Measurements from ENCODE around the gene MBD1.

MBD1 gene

GRCh38 chr18:50279752-50280151 is 1.6 kb downstream of the MBD1 start:
- DNase-seq (ENCODE audit: low read depth) = no peak
- no peak for TF ChIP-seq CTCF (IDR thresholded peaks at IDR 0.05; ENCODE audit: control insufficient read depth, extremely low read depth, insufficient read depth)
- peak overlapping the region; percentile 99 for H3K4me3 ChIP-seq (ENCODE audit: low read depth, low read length)

DNA sequence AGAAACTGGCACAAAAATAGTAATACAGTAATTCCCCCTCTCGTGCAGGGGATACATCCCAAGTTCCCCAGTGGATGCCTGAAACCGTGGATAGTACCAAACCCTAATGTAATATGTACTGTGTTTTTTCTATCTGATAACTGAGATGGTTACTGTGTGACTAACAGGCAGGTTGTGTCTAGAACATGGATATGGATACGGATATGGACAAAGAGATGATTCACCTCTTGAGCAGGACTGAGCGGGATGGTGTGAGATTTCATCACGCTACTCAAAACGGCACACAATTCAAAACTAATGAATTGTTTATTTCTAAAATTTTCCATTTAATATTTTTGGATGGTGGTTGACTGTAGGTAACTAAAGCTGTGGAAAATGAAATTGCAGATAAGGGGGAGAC is 3.4 kb downstream of the MBD1 start:
- no peak for TF ChIP-seq CTCF (IDR thresholded peaks at IDR 0.05; ENCODE audit: control insufficient read depth, extremely low read depth, insufficient read depth)
- H3K4me3 ChIP-seq (ENCODE audit: low read depth, low read length) = no peak overlapping the region
- DNase-seq (ENCODE audit: low read depth) = no peak

- no peak overlapping the region for H3K4me3 ChIP-seq (ENCODE audit: low read depth, low read length)
- TF ChIP-seq CTCF (IDR thresholded peaks at IDR 0.05; ENCODE audit: control insufficient read depth, extremely low read depth, insufficient read depth) = no peak
- DNase-seq (ENCODE audit: low read depth) = no peak
Measured at GRCh38 chr18:50276452-50276851, 4.9 kb downstream of the MBD1 start.

DNA sequence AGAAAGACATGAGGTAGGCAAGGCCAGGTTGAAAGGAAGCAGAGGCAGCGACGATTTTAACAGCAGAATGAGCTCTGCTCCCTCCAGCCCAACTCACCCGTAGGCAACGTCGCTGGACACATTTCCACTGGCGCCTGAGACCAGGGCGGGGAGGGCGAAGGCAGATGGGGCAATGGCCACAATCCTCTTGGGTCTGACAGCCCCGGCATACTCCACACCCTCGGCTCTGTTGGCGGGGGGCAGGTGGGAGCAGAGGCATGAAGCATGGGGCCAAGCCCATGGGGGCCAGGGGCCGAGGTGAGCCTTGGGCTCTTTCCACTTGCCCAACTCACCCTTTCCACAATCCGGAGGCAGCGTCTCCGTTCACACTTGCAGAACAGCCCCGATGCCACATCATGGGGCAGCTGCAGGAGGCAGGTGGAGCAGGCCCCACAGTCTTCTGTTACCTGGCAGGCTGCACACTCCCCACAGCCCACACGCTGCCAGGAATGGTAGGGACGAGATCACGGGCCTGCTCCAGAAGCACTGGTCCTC is 5.8 kb downstream of the MBD1 start:
- no peak overlapping the region for H3K4me3 ChIP-seq (ENCODE audit: low read depth, low read length)
- no peak for TF ChIP-seq CTCF (IDR thresholded peaks at IDR 0.05; ENCODE audit: control insufficient read depth, extremely low read depth, insufficient read depth)
- no peak for DNase-seq (ENCODE audit: low read depth)

DNA sequence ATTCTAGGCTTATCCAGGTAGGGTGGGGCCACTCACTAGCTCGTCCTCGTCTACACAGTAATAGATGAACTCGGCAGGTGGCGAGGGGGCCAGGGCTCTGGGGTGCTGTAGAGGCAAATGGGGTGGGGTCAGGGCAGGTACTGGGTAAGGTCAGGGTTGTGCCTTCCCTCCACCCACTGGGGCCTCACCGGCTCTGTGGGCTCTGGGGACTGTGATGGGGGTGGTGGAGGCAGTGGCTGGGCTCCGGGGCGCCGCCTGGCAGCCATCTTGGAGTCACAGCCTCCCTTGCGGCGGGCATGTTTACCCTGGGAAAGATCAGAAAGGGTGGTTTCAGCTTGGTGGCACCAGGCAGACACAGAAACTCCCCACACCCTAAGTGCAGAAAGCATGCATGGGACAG is 6.4 kb downstream of the MBD1 start:
- no peak for DNase-seq (ENCODE audit: low read depth)
- no peak for TF ChIP-seq CTCF (IDR thresholded peaks at IDR 0.05; ENCODE audit: control insufficient read depth, extremely low read depth, insufficient read depth)
- no peak overlapping the region for H3K4me3 ChIP-seq (ENCODE audit: low read depth, low read length)

DNA sequence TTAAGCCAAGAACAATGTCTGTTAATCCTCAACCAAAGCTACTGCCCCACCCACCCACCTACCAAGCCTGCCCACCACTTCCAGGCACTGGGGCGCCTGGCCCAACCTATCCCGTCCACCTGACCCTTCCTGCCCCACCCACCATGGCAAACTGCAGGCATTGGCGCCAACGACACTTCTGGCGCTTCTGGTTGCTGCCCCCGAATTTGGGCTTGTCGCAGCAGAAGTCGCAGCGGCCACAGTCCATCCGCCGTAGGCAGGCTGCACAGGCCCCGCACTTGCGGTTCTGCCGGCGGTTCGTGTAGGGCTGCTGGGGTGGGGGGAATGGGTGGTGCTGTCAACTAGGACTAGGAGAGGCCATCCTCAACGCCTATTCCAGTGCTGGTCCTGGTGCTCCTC is 7.3 kb downstream of the MBD1 start:
- TF ChIP-seq CTCF (IDR thresholded peaks at IDR 0.05; ENCODE audit: control insufficient read depth, extremely low read depth, insufficient read depth) = no peak
- no peak for DNase-seq (ENCODE audit: low read depth)
- no peak overlapping the region for H3K4me3 ChIP-seq (ENCODE audit: low read depth, low read length)
